Fibroblast of skin of right quadriceps (primary cell): Measurements from ENCODE around the gene FOXE3.

Experiments
- DNase-seq: peaks from one replicate; pipeline ENCODE4 v3.0.0-alpha.2; 2013

FOXE3 gene

GRCh38 chr1:47406966-47407365 lies 9.1 kb upstream of the FOXE3 start:
- DNase-seq = no peak

GRCh38 chr1:47407481-47407880 lies 8.6 kb upstream of the FOXE3 start:
- DNase-seq = peak; percentile 30

DNA sequence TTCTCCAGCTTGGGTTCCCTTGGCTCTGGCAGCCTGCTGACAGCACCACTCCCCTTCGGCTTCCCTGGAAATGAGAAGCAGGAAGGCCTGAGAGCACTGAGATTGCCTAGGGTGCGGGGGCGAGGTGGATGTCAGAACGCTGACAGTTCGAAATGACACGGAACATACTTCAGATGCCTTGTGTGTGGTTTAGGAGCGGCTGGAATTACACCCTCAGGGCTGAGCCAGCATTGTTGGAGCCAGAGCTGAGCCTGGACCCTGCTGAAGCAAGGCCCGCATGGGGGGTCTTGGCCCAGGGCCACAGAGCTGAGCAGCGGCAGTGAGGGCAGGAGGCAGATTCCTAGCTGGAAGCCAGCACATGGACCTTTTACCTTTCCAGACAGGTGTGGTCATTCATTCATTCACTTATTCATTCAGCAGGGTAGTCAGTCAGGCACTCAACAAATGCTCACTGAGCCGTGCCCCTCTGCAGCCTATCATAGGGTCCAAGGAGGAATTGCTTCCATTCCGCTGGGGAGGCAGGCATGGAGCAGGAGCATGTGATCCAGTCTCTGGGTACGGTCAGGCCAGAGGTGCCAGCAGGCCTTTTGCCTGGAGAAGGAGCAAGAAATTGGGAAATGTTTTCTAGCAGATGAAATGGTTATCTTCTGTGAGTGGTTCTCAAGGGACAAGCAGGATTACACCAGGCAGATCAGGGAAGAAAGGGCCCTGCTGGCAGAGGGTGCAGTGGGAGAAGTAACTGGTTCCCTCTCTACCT lies 6.6 kb upstream of the FOXE3 start:
- DNase-seq = peak; percentile 88

- peak; percentile 7 for DNase-seq
These were observed 6.0 kb upstream of the FOXE3 start for GRCh38 chr1:47410068-47410455.

DNA sequence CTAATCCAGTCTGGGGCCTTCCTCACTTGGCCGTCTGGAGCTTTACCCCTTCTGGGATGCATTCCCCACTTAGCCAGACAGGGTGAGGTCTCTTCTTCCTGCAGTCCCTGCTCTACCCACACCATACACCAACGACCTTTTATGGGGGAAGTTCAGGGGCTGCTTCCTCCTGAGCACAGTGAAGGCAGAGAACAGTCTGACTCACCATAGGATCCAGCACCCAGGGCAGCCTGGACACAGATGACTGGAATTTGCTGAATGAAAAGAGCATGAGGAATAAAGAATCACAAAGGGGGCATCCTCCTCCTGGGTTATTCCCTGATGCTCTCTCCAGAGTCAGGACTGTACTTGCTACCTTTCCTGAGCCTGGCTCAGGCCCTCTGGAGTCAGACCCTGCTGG lies 4.6 kb upstream of the FOXE3 start:
- peak; percentile 47 for DNase-seq

DNA sequence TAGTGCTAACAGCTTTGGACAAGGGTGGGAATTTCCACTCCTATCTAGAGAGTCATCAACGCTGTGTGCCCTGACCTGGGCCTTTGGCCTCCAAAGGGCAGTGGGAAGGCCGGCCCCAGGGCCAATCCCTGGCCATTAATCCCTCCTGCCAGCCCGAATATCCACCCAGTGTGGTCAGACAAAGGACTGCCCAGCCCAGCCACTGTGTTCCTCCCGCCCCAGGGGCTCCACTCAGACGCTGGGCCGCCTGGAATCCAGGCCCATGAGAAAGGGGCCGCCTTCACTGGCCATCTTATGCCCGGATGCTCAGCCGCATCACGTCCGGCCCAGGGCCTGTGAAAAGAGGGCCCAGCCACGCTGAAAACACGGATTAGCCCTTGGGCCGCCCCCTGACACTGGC lies 3.6 kb upstream of the FOXE3 start:
- DNase-seq = no peak

- DNase-seq = no peak
These were observed 459 bp downstream of the FOXE3 start for GRCh38 chr1:47416319-47417169.

GRCh38 chr1:47417170-47418044 lies 1.3 kb downstream of the FOXE3 start:
- DNase-seq = no peak

DNA sequence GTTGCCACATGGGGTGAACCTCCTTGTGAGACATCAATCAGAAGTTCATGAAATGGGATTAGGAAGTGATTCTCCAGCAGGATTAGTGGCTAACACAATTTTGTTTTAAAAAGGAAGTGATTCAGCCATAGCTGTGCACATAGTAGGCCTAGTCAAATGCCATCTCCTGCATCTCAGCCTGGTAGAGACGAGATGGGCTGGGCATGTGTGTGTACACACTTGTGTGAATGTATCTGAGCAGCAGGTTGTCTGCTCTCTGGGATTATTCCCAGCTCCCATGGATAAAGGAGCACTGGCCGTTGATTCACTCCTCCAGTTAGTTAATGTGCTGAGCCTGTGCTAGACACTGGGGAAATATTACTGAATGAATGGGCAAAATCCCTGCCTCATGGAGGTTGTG lies 2.0 kb downstream of the FOXE3 start:
- no peak for DNase-seq

GRCh38 chr1:47418681-47419325 lies 2.7 kb downstream of the FOXE3 start:
- no peak for DNase-seq

DNA sequence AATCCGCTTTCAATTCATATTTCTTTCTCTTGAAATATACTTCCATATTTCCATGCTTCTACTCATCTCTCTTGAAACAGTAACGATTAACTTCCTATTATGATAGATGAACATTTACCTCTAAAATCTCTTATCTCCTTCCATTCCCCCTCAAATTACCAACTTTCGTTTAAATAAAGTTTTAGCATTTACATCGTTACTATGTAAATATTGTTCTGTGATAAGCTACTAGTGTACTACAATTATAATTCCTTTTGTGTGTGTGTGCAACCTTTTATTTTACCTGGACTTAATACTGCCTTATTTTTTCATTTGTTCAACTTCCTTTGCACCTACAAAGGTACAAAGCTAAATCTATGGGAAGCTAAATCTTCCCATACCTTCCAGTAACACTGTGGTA lies 4.5 kb downstream of the FOXE3 start:
- DNase-seq = no peak

DNA sequence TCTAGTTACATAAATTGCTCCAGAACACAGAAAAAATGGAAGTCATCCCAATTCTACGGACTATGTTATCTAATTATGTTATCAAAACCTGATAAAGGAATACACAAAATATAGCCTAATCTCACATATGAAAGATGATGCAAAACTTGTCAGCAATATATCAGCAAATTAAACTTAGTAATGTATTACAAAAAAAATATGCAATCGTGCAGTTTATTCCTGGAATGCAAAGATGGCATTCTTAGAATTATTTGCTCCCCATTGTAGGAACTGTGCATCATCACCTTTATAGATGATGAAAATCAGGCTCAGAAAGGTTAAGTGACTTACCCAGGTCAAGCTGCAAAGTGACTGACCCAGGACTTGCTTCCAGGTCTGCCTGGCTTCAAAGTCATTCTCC lies 7.8 kb downstream of the FOXE3 start:
- DNase-seq = no peak

GRCh38 chr1:47424336-47424982 lies 8.4 kb downstream of the FOXE3 start:
- peak; percentile 65 for DNase-seq

GRCh38 chr1:47431534-47431933 lies 15.4 kb downstream of the FOXE3 start:
- DNase-seq = peak; percentile 73

DNA sequence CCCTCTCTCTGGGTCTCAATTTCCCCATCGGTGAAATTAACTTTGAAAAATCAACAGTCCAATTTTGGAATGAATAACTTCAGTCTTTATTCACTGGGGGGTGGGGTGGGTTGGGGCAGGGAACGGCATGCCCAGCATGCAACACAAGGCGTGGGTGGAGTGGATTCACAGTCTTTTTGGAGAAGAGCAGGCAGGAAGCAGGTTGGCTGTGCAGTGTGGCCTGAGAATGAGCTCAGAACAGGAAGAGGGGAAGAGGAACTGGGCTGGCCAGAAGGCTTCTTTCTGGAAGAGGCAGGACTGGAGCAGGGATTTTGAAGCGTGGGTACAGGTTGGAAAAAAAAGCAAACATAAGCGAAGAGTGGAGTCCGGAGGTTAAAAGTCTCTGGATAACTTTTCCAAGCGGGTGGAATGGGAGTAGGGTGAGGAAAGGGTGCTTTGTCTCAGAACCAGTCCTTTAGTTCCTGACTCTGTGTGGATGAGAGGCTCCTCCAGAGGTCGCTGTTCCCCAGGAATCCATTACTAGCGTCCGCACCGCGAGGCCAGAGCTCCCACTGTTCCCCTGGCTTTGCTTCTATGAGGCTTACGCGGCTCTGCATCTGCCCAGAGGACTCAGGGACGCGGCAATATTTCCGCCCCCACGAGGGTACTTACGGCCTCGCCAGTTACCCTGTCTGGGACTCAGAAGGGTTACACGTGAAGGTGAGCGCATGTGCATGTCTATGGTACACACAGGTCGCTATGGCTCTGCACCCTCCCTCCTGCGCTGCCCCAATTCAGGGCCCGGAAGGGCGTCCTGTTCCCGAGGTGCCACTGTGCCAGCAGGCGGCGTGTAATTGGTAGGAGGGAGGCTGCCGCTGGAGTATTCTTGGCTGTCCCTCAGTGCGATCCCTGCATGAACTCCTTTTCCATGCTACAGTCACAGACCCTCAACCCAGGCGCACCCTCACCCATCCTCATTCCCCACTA lies 16.3 kb downstream of the FOXE3 start:
- peak; percentile 72 for DNase-seq

GRCh38 chr1:47433037-47433421 lies 16.9 kb downstream of the FOXE3 start:
- DNase-seq = no peak

GRCh38 chr1:47433477-47434050 lies 17.5 kb downstream of the FOXE3 start:
- DNase-seq = no peak

- DNase-seq = peak; percentile 48
These were observed 18.2 kb downstream of the FOXE3 start for GRCh38 chr1:47434051-47434842.

DNA sequence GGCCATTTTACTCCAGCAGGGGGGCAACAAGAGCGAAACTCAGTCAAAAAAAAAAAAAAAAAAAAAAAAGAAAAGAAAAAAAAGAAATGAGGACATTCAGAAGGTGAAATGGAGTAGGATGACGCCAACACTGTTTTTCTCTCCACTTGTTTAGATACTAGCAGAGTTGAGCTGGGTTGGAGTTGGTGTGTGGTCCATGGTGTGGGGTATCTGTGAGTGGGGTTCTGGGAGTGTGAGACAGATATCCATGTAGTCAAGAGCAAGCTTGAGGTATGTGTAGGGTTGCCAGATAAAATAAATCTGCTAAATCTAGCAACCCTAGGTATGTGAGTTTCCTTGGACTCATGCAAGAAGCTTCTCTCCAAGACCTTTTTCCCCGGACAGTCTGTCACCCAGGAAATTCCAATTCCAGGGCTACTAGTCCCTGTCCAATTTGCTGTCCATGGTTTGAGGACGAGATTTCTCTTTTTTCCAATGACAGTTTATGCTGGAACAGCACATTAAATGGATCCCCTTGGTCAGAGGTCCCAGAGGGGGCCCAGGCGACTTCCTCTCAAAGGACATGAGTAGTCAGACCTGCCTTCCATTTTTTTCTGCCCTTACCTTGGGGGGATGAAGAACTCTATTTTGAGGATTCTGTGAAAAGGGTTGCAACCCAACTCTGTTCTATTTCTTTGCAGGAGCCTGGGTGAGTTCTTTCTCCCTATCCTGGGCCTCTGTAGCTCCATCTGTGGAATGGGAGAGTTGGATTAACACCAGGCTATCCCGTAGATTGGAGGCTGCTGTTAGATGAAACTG lies 19.6 kb downstream of the FOXE3 start:
- DNase-seq = no peak
